Measurements from ENCODE around the gene TAF6L. TPM values are rescaled to one million over a fixed set of nuclear protein-coding genes. Genes with fewer than 3 reads are reported as not detected.
A peak's percentile ranks its signal among the peaks of the same experiment; 100 is the strongest.

TAF6L gene
- total RNA-seq, 1 donor from 2014 or later, result 20.2 TPM

GRCh38 chr11:62777389-62777788 lies 6.2 kb downstream of the TAF6L start:
- Mint-ChIP-seq H3K27me3 (no peaks in the 10 kb centered on the region), H3K9me3 (no peaks in the 10 kb centered on the region), H3K4me3 (peak overlapping the region; percentile 61), H3K27ac (peak overlapping the region; percentile 91), H3K4me1 (peaks cover 18% of the 10 kb centered on the region), H3K36me3 (ENCODE audit: low read depth) (peaks cover 23% of the 10 kb centered on the region)
- no peak for DNase-seq
- intact Hi-C loops (cut with micrococcal nuclease), result loop anchor here (10.0 kb wide), 1 partner anchor 183 kb away; the partner anchor contains the start of gene TUT1

- no peak for DNase-seq
- H3K4me3 Mint-ChIP-seq, result no peak overlapping the region
- H3K27me3 Mint-ChIP-seq, result no peaks in the 10 kb centered on the region
- H3K4me1 Mint-ChIP-seq, result peaks cover 18% of the 10 kb centered on the region
- H3K36me3 Mint-ChIP-seq (ENCODE audit: low read depth), result peaks cover 23% of the 10 kb centered on the region
- no peaks in the 10 kb centered on the region for H3K9me3 Mint-ChIP-seq
- intact Hi-C loops (cut with micrococcal nuclease), result loop anchor here (10.0 kb wide), 1 partner anchor 184 kb away; the partner anchor contains the start of gene TUT1
- peak overlapping the region; percentile 91 for H3K27ac Mint-ChIP-seq
Measured at GRCh38 chr11:62778441-62778840, 7.2 kb downstream of the TAF6L start.

GRCh38 chr11:62782753-62783152 lies 11.6 kb downstream of the TAF6L start:
- Mint-ChIP-seq H3K27ac (no peak overlapping the region), H3K36me3 (ENCODE audit: low read depth) (peaks cover 17% of the 10 kb centered on the region), H3K4me3 (no peak overlapping the region), H3K4me1 (peaks cover 16% of the 10 kb centered on the region), H3K9me3 (no peaks in the 10 kb centered on the region), H3K27me3 (no peaks in the 10 kb centered on the region)
- DNase-seq, result no peak
- intact Hi-C loops (cut with micrococcal nuclease), result no loop called here

- DNase-seq, result peak; percentile 97
- H3K4me3 Mint-ChIP-seq, result peak overlapping the region; percentile 93
- H3K27me3 Mint-ChIP-seq, result no peaks in the 10 kb centered on the region
- intact Hi-C loops (cut with micrococcal nuclease), result loop anchor here (1.0 to 2.0 kb wide), 11 partner anchors 15 to 121 kb away; partner anchors contain the start of genes C11orf98, CSKMT, HNRNPUL2 and NXF1
- no peaks in the 10 kb centered on the region for H3K9me3 Mint-ChIP-seq
- peaks cover 34% of the 10 kb centered on the region for H3K4me1 Mint-ChIP-seq
- H3K27ac Mint-ChIP-seq, result peak overlapping the region; percentile 91
- H3K36me3 Mint-ChIP-seq (ENCODE audit: low read depth), result peaks cover 38% of the 10 kb centered on the region
Measured at GRCh38 chr11:62786318-62787004, 15.3 kb downstream of the TAF6L start.

GRCh38 chr11:62787005-62787759 lies 16.0 kb downstream of the TAF6L start, which contains the start of gene TMEM179B:
Gene TMEM179B, plus strand, starts transcription at chr11:62787402. Its CDS starts 30 bp downstream, at chr11:62787432.
- intact Hi-C loops (cut with micrococcal nuclease), result loop anchor here (1.0 to 2.0 kb wide), 10 partner anchors 16 to 122 kb away; partner anchors contain the start of genes C11orf98, CSKMT, HNRNPUL2 and POLR2G
- peaks cover 37% of the 10 kb centered on the region for H3K4me1 Mint-ChIP-seq
- DNase-seq, result peak; percentile 99
- peak within 1 kb of the TSS; percentile 93 for H3K4me3 Mint-ChIP-seq
- no peaks in the 10 kb centered on the region for H3K27me3 Mint-ChIP-seq
- peak within 1 kb of the TSS; percentile 92 for H3K27ac Mint-ChIP-seq
- H3K36me3 Mint-ChIP-seq (ENCODE audit: low read depth), result peaks cover 43% of the 10 kb centered on the region
- H3K9me3 Mint-ChIP-seq, result no peaks in the 10 kb centered on the region

GRCh38 chr11:62788991-62789390 lies 17.8 kb downstream of the TAF6L start:
- DNase-seq, result peak; percentile 65
- Mint-ChIP-seq H3K36me3 (ENCODE audit: low read depth) (peaks cover 50% of the 10 kb centered on the region), H3K4me1 (peaks cover 43% of the 10 kb centered on the region), H3K27me3 (no peaks in the 10 kb centered on the region), H3K4me3 (peak overlapping the region; percentile 90), H3K9me3 (no peaks in the 10 kb centered on the region), H3K27ac (peak overlapping the region; percentile 54)
- intact Hi-C loops (cut with micrococcal nuclease), result no loop called here

GRCh38 chr11:62789576-62789975 lies 18.4 kb downstream of the TAF6L start:
- H3K9me3 Mint-ChIP-seq, result no peaks in the 10 kb centered on the region
- intact Hi-C loops (cut with micrococcal nuclease), result no loop called here
- no peaks in the 10 kb centered on the region for H3K27me3 Mint-ChIP-seq
- H3K27ac Mint-ChIP-seq, result peak overlapping the region; percentile 54
- H3K36me3 Mint-ChIP-seq (ENCODE audit: low read depth), result peaks cover 56% of the 10 kb centered on the region
- H3K4me1 Mint-ChIP-seq, result peaks cover 43% of the 10 kb centered on the region
- DNase-seq, result peak; percentile 61
- H3K4me3 Mint-ChIP-seq, result peak overlapping the region; percentile 92

- intact Hi-C loops (cut with micrococcal nuclease), result loop anchor here (1.0 kb wide), 3 partner anchors 13 to 63 kb away; partner anchors contain the start of genes STX5, TEX54 and TTC9C
- DNase-seq, result peak; percentile 98
- Mint-ChIP-seq H3K4me1 (peaks cover 36% of the 10 kb centered on the region), H3K4me3 (peak within 1 kb of the TSS; percentile 92), H3K27ac (peak within 1 kb of the TSS; percentile 88), H3K36me3 (ENCODE audit: low read depth) (peaks cover 73% of the 10 kb centered on the region), H3K27me3 (no peaks in the 10 kb centered on the region), H3K9me3 (no peaks in the 10 kb centered on the region)
Measured at GRCh38 chr11:62791501-62792201, 20.5 kb downstream of the TAF6L start, which contains the start of gene TMEM223. Gene TMEM223, minus strand, starts transcription at chr11:62792006. Its CDS starts 12 bp downstream, at chr11:62791994.

- peaks cover 36% of the 10 kb centered on the region for H3K4me1 Mint-ChIP-seq
- H3K4me3 Mint-ChIP-seq, result peak overlapping the region; percentile 92
- no peaks in the 10 kb centered on the region for H3K9me3 Mint-ChIP-seq
- DNase-seq, result no peak
- H3K27ac Mint-ChIP-seq, result peak overlapping the region; percentile 88
- intact Hi-C loops (cut with micrococcal nuclease), result loop anchor here (1.0 kb wide), 3 partner anchors 12 to 64 kb away; partner anchors contain the start of genes STX5, TEX54 and TTC9C
- H3K27me3 Mint-ChIP-seq, result no peaks in the 10 kb centered on the region
- peaks cover 78% of the 10 kb centered on the region for H3K36me3 Mint-ChIP-seq (ENCODE audit: low read depth)
Measured at GRCh38 chr11:62792202-62792575, 21.0 kb downstream of the TAF6L start.

GRCh38 chr11:62794201-62794775 lies 23.1 kb downstream of the TAF6L start:
- Mint-ChIP-seq H3K4me3 (no peak overlapping the region), H3K9me3 (no peaks in the 10 kb centered on the region), H3K36me3 (ENCODE audit: low read depth) (peaks cover 78% of the 10 kb centered on the region), H3K27ac (no peak overlapping the region), H3K4me1 (peaks cover 27% of the 10 kb centered on the region), H3K27me3 (no peaks in the 10 kb centered on the region)
- intact Hi-C loops (cut with micrococcal nuclease), result no loop called here
- DNase-seq, result no peak

GRCh38 chr11:62796281-62796680 lies 25.1 kb downstream of the TAF6L start:
- Mint-ChIP-seq H3K27me3 (no peaks in the 10 kb centered on the region), H3K4me3 (no peak overlapping the region), H3K27ac (no peak overlapping the region), H3K36me3 (ENCODE audit: low read depth) (peaks cover 76% of the 10 kb centered on the region), H3K9me3 (no peaks in the 10 kb centered on the region), H3K4me1 (peaks cover 9% of the 10 kb centered on the region)
- intact Hi-C loops (cut with micrococcal nuclease), result no loop called here
- no peak for DNase-seq

- no peak overlapping the region for H3K4me3 Mint-ChIP-seq
Measured at GRCh38 chr11:62799486-62799885, 28.3 kb downstream of the TAF6L start.

GRCh38 chr11:62801071-62801470 lies 29.9 kb downstream of the TAF6L start:
- no peak for DNase-seq
- no peak overlapping the region for H3K27ac Mint-ChIP-seq
- intact Hi-C loops (cut with micrococcal nuclease), result no loop called here
- H3K27me3 Mint-ChIP-seq, result no peaks in the 10 kb centered on the region
- no peak overlapping the region for H3K4me3 Mint-ChIP-seq
- H3K4me1 Mint-ChIP-seq, result peaks cover 26% of the 10 kb centered on the region
- peaks cover 70% of the 10 kb centered on the region for H3K36me3 Mint-ChIP-seq (ENCODE audit: low read depth)
- H3K9me3 Mint-ChIP-seq, result no peaks in the 10 kb centered on the region

More at GRCh38 chr11:62799486-62799885, 28.3 kb downstream of the TAF6L start:
- H3K27me3 Mint-ChIP-seq, result no peaks in the 10 kb centered on the region
- no peak for DNase-seq
- no peak overlapping the region for H3K27ac Mint-ChIP-seq
- intact Hi-C loops (cut with micrococcal nuclease), result no loop called here
- H3K36me3 Mint-ChIP-seq (ENCODE audit: low read depth), result peaks cover 82% of the 10 kb centered on the region
- no peaks in the 10 kb centered on the region for H3K9me3 Mint-ChIP-seq
- peaks cover 21% of the 10 kb centered on the region for H3K4me1 Mint-ChIP-seq
